B cell (primary cell): ENCODE results near the gene SERPINB7. TPM values are rescaled to one million over a fixed set of nuclear protein-coding genes. Genes with fewer than 3 reads are reported as not detected.

ENCODE experiments used
- ATAC-seq: fragments of 200-7000 bp; cut with Tn5 transposase; one replicate; pipeline ENCODE4 v1.10.0; 2021; ENCODE audit warnings: low read depth, mild to moderate bottlenecking, moderate number of reproducible peaks, moderate library complexity
- CTCF ChIA-PET: fragments of 350-600 bp; sonication (Branson Sonifier 250); formaldehyde crosslinking; loops from one replicate; lab custom pipeline; 2021; ENCODE audit warnings: antibody characterized with exemption, inconsistent platforms; lab: Charles Lee
- POLR2A ChIA-PET: fragments of 350-600 bp; sonication (Branson Sonifier 250); formaldehyde crosslinking; loops from one replicate; lab custom pipeline; 2021; ENCODE audit warnings: antibody characterized with exemption; lab: Charles Lee
- DNase-seq: peaks from one replicate; pipeline ENCODE4 v3.0.0; 2013
- H2AFZ ChIP-seq: 2 replicates; pipeline ENCODE4 v1.6.1; 2012; ENCODE audit warnings: mild to moderate bottlenecking, low read depth, low read length; ENCODE audit not compliant: insufficient read depth, poor library complexity, severe bottlenecking
- H3K27ac ChIP-seq, 2 donors: 1 replicate in 1 of 2; 2 replicates in 1 of 2; pipeline ENCODE4 v1.5.1; 2012 to 2013; ENCODE audit warnings: low read length in 2 of 2, mild to moderate bottlenecking in 2 of 2, moderate library complexity in 1 of 2
- H3K27me3 ChIP-seq, 4 experiments: fragments of 200-600 bp in 1 of 4; sonication (generic) in 1 of 4; replicated peaks in 1 of 4; 1 replicate in 2 of 4; 2 replicates in 2 of 4; pipeline versions ENCODE4 v1.6.1 to v1.7.0; 2013 to 2016; ENCODE audit warnings: low read length in 3 of 4, mild to moderate bottlenecking in 2 of 4, mixed read lengths in 1 of 4, moderate library complexity in 1 of 4; ENCODE audit not compliant: insufficient read depth in 4 of 4, control insufficient read depth in 3 of 4; ENCODE audit errors: control extremely low read depth in 1 of 4
- H3K36me3 ChIP-seq, 2 experiments: replicated peaks in 1 of 2; 1 replicate in 1 of 2; 2 replicates in 1 of 2; pipeline versions ENCODE4 v1.6.1 to v1.7.1; 2013; ENCODE audit warnings: low read length in 1 of 2; ENCODE audit not compliant: insufficient read depth in 2 of 2, control insufficient read depth in 1 of 2; ENCODE audit errors: control extremely low read depth in 1 of 2, extremely low read depth in 1 of 2
- H3K4me1 ChIP-seq, 2 donors: fragments of 200-600 bp in 1 of 2; sonication (generic) in 1 of 2; 1 replicate in 1 of 2; 2 replicates in 1 of 2; pipeline versions ENCODE4 v1.5.1 to v1.6.1; 2013 to 2017; ENCODE audit warnings: low read length in 2 of 2; ENCODE audit not compliant: control insufficient read depth in 2 of 2, insufficient read depth in 2 of 2
- H3K4me2 ChIP-seq: replicated peaks from 2 replicates; pipeline ENCODE3; 2012; ENCODE audit warnings: mild to moderate bottlenecking, low read depth, low read length; ENCODE audit not compliant: poor library complexity, severe bottlenecking
- H3K4me3 ChIP-seq, 5 experiments: fragments of 200-600 bp in 1 of 5; sonication (generic) in 1 of 5; 1 replicate in 3 of 5; 2 replicates in 2 of 5; pipeline versions ENCODE4 v1.5.1 to v1.7.0; 2011 to 2016; ENCODE audit warnings: low read length in 4 of 5, mild to moderate bottlenecking in 4 of 5, low read depth in 2 of 5, control low read depth in 1 of 5, moderate library complexity in 1 of 5; ENCODE audit not compliant: insufficient read depth in 1 of 5; ENCODE audit errors: control extremely low read depth in 1 of 5, extremely low read depth in 1 of 5
- H3K79me2 ChIP-seq: fragments of 200-600 bp; sonication (generic); one replicate; pipeline ENCODE4 v1.6.0; 2016; ENCODE audit warnings: low read length; ENCODE audit not compliant: control insufficient read depth, insufficient read depth
- H3K9ac ChIP-seq: fragments of 200-600 bp; sonication (generic); 2 replicates; pipeline ENCODE4 v1.6.1; 2017; ENCODE audit warnings: mild to moderate bottlenecking, low read length, moderate library complexity
- H3K9me3 ChIP-seq, 3 donors: one replicate each; pipeline versions ENCODE4 v1.6.1 to v1.7.1; 2013; ENCODE audit warnings: low read length in 2 of 3; ENCODE audit not compliant: control insufficient read depth in 2 of 3, insufficient read depth in 1 of 3; ENCODE audit errors: control extremely low read depth in 1 of 3
- H4K20me1 ChIP-seq: 2 replicates; pipeline ENCODE4 v1.6.0; 2012; ENCODE audit warnings: mild to moderate bottlenecking, low read length; ENCODE audit not compliant: insufficient read depth, control insufficient read depth, poor library complexity, severe bottlenecking
- H3K27ac Mint-ChIP-seq: one replicate; pipeline ENCODE4 v1.8.0; 2021; ENCODE audit warnings: mixed read lengths
- H3K27me3 Mint-ChIP-seq: one replicate; pipeline ENCODE4 v1.8.0; 2021; ENCODE audit warnings: mixed read lengths
- H3K4me1 Mint-ChIP-seq: one replicate; pipeline ENCODE4 v1.8.0; 2021; ENCODE audit warnings: mixed read lengths
- H3K4me3 Mint-ChIP-seq: one replicate; pipeline ENCODE4 v1.8.0; 2021; ENCODE audit warnings: mixed read lengths
- H3K9me3 Mint-ChIP-seq: one replicate; pipeline ENCODE4 v1.8.0; 2022; ENCODE audit warnings: mixed read lengths; ENCODE audit not compliant: insufficient read depth
- EZH2 ChIP-seq: IDR thresholded peaks from 2 replicates; pipeline ENCODE4 v1.6.1; 2012; ENCODE audit warnings: borderline replicate concordance, low read depth, mild to moderate bottlenecking, moderate library complexity, low read length; ENCODE audit not compliant: insufficient read depth, poor library complexity, severe bottlenecking
- WGBS: methylation state at CpG from one replicate; pipeline ENCODE4 v1.1.5; 2013; ENCODE audit warnings: missing lambda C conversion rate; ENCODE audit not compliant: insufficient coverage; 5-methylcytosine and 5-hydroxymethylcytosine counted together
- intact Hi-C: fragments of 100-400 bp; cut with micrococcal nuclease; formaldehyde crosslinking; loops from one replicate; pipeline ENCODE4 v1.10.0; 2022
- polyA plus RNA-seq: library from polyadenylated mRNA; depleted of rRNA; stranded (reverse); fragments of >200 nt; gene quantifications from 2 replicates; pipeline ENCODE4 v1.2.3, GENCODE V29; 2012
- total RNA-seq, 2 donors: library from RNA; stranded (reverse); fragments of 120-200 nt in 1 of 2; gene quantifications; 1 replicate in 1 of 2; 2 replicates in 1 of 2; pipeline versions ENCODE4 v1.2.3 to v1.2.4, GENCODE V29; 2013 to 2022
- TF ChIP-seq, protein P1 (sequence below): fragments of 200-600 bp; IDR thresholded peaks from one replicate; pipeline ENCODE4 v1.8.0; 2022; ENCODE audit warnings: antibody characterized with exemption, mild to moderate bottlenecking

Gene SERPINB7
- total and polyA plus RNA-seq, 2 donors (not counting 1 experiment from before 2014, with no cell fraction given): not detected

DNA sequence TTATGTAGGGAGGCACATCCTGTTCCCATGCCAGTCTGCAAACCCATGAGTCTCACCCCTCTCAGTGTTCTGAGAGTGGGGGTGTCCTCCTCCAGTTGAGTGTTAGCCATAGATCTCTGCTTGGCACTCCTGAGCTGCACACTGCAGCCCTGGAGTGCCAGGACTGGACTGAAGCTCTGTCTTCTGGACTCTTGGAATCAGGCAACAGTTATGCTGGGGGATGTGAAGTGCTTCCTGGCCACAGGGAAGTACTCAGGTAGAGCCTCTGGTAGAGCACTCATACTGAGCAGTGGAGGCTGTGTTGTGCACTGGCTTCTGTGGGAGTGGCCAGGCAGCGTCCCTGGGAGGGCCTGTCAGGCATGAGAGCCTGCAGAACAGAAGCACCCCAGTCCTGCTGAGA, 43.0 kb downstream of the SERPINB7 start:
- Histone ChIP-seq H3K27ac (no peak overlapping the region), H3K9ac (no peak overlapping the region), H3K27me3 (peaks cover 0 to 14% (median 6%) of the 10 kb centered on the region in 4 experiments), H3K4me2 (no peak overlapping the region), H2AFZ (no peak overlapping the region), H3K36me3 (no peaks in the 10 kb centered on the region), H3K9me3 (peaks cover 1 to 8% (median 2%) of the 10 kb centered on the region in 3 donors), H4K20me1 (no peaks in the 10 kb centered on the region), H3K4me1 (no peaks in the 10 kb centered on the region), H3K79me2 (no peaks in the 10 kb centered on the region), H3K4me3 (no peak overlapping the region)
- Mint-ChIP-seq H3K4me1 (no peaks in the 10 kb centered on the region), H3K9me3 (peaks cover 6% of the 10 kb centered on the region), H3K27me3 (peaks cover 28% of the 10 kb centered on the region), H3K27ac (no peak overlapping the region), H3K4me3 (no peak overlapping the region)
- TF ChIP-seq, protein P1, sequence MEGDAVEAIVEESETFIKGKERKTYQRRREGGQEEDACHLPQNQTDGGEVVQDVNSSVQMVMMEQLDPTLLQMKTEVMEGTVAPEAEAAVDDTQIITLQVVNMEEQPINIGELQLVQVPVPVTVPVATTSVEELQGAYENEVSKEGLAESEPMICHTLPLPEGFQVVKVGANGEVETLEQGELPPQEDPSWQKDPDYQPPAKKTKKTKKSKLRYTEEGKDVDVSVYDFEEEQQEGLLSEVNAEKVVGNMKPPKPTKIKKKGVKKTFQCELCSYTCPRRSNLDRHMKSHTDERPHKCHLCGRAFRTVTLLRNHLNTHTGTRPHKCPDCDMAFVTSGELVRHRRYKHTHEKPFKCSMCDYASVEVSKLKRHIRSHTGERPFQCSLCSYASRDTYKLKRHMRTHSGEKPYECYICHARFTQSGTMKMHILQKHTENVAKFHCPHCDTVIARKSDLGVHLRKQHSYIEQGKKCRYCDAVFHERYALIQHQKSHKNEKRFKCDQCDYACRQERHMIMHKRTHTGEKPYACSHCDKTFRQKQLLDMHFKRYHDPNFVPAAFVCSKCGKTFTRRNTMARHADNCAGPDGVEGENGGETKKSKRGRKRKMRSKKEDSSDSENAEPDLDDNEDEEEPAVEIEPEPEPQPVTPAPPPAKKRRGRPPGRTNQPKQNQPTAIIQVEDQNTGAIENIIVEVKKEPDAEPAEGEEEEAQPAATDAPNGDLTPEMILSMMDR: no peak
- no peak for TF ChIP-seq EZH2
- WGBS: 45% methylated on average over 1 of the region's 1 CpG
- ATAC-seq (no peak), DNase-seq (no peak)
- intact Hi-C loops: no loop called here
- ChIA-PET CTCF (no interaction called here), POLR2A (no interaction called here)

DNA sequence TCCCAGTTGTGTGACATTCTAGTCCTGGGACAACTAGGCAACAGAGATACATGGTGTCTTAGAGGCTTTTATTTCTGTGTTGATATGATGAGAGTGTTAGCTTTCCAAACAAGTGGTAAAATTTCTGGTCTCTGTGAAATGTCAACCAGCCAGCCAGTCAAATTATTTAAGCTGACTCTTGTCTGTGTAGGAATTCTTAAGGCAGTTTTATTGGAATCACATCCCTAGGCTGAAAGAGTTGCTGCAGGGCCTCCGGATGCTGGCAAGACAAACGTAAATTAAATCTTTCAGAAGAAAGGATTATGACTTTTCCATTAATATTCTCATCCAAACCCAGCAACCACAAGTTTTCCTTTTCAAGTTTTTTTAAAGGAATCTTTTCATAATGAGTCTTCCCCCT, 44.6 kb downstream of the SERPINB7 start:
- Mint-ChIP-seq H3K4me1 (no peaks in the 10 kb centered on the region), H3K4me3 (no peak overlapping the region), H3K27ac (no peak overlapping the region), H3K9me3 (peaks cover 6% of the 10 kb centered on the region), H3K27me3 (peaks cover 28% of the 10 kb centered on the region)
- H3K27ac ChIP-seq: no peak overlapping the region
- CTCF ChIA-PET: no interaction called here
- TF ChIP-seq, protein P1: no peak
- no peak for TF ChIP-seq EZH2
- H3K4me1 ChIP-seq: no peaks in the 10 kb centered on the region
- H3K4me3 ChIP-seq: no peak overlapping the region
- intact Hi-C loops: loop anchor here (5.0 kb wide), 1 partner anchor 118 kb away; no protein-coding TSS in a partner anchor
- H3K9ac ChIP-seq: no peak overlapping the region
- H4K20me1 ChIP-seq: no peaks in the 10 kb centered on the region
- no peaks in the 10 kb centered on the region for H3K36me3 ChIP-seq
- peaks cover 0 to 14% (median 6%) of the 10 kb centered on the region in 4 experiments for H3K27me3 ChIP-seq
- DNase-seq (no peak), ATAC-seq (no peak)
- no peaks in the 10 kb centered on the region for H3K79me2 ChIP-seq
- WGBS: no CpG with 5 or more reads among the region's 2 CpGs
- no peak overlapping the region for H2AFZ ChIP-seq
- POLR2A ChIA-PET: no interaction called here
- no peak overlapping the region for H3K4me2 ChIP-seq
- H3K9me3 ChIP-seq: peaks cover 1 to 8% (median 2%) of the 10 kb centered on the region in 3 donors
